Lower lobe of right lung (tissue), 2 donors: Measurements from ENCODE around the gene KCP. TPM values are rescaled to one million over a fixed set of nuclear protein-coding genes. Genes with fewer than 3 reads are reported as not detected.

ENCODE experiments used
- ATAC-seq, 2 donors: fragments of 200-7000 bp; cut with Tn5 transposase; one replicate each; pipeline ENCODE4 v1.9.1; 2020 to 2022; ENCODE audit warnings: mild to moderate bottlenecking in 2 of 2, moderate library complexity in 2 of 2
- DNase-seq: peaks from one replicate; pipeline ENCODE4 v3.0.0-alpha.2; 2020
- H3K27ac ChIP-seq: fragments of 200-600 bp; one replicate; pipeline ENCODE4 v1.8.0; 2022
- H3K27me3 ChIP-seq: fragments of 200-600 bp; one replicate; pipeline ENCODE4 v1.8.0; 2022; ENCODE audit warnings: low read depth
- H3K36me3 ChIP-seq: fragments of 200-600 bp; one replicate; pipeline ENCODE4 v1.8.0; 2022; ENCODE audit warnings: mild to moderate bottlenecking
- H3K4me1 ChIP-seq: fragments of 200-600 bp; one replicate; pipeline ENCODE4 v1.8.0; 2022
- H3K4me3 ChIP-seq: fragments of 200-600 bp; one replicate; pipeline ENCODE4 v1.8.0; 2022; ENCODE audit warnings: mild to moderate bottlenecking
- H3K9me3 ChIP-seq: fragments of 200-600 bp; one replicate; pipeline ENCODE4 v1.8.0; 2022
- intact Hi-C: fragments of 100-400 bp; cut with DNase I; formaldehyde crosslinking; loops from one replicate; pipeline ENCODE4 v1.11.0; 2022
- total RNA-seq: library from RNA; stranded (reverse); fragmentation: NEBNext Ultra II Directional; extraction: Animal tissue kit (Norgen Biotek cat#: 25700); gene quantifications from one replicate; pipeline ENCODE4 v1.2.1, GENCODE V29; 2021
- TF ChIP-seq, protein P1 (sequence below): fragments of 200-600 bp; IDR thresholded peaks from one replicate; pipeline ENCODE4 v1.8.0; 2022; ENCODE audit warnings: antibody characterized with exemption, mild to moderate bottlenecking
- donor health status: DM: no; HTN: yes; CAD: no; lungs with severe emphysema.

KCP gene
- total RNA-seq, 1 donor from 2014 or later = 1.3 TPM

DNA sequence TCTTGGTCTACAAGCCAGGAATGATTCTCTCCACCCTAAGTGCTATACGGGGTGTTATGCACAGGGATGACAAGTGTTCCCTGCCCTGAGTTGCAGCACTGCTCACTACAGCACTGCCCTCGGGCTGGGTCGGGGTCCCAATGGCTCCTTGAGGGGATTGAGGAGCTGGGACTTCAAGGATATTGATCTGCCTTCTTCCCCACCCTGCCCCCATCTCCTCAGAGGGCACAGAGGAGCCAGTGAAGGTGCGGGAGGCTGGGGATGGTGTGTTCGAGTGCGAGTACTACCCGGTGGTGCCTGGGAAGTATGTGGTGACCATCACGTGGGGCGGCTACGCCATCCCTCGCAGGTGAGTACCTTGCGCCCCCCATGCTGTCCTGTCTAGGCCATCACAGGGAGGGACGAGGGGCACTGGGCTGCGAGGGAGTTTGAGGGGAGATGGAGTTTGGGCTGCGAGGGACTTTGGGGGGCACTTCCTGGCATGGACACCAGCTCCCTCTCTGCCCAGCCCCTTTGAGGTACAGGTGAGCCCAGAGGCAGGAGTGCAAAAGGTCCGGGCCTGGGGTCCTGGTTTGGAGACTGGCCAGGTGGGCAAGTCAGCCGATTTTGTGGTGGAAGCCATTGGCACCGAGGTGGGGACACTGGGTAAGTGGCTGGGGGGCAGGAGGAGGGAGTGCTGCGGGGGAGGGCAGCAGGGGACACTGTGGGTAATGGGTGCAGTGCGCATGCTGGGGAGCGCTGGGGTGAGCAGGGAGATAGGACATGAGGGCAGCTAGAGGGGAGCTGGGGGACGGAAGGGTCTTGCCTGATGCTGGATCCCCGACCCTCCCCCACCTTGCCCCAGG is 70.0 kb downstream of the KCP start:
- DNase-seq = no peak
- Histone ChIP-seq H3K4me3 (no peak overlapping the region), H3K36me3 (no peaks in the 10 kb centered on the region), H3K9me3 (no peaks in the 10 kb centered on the region), H3K4me1 (no peaks in the 10 kb centered on the region), H3K27ac (no peak overlapping the region), H3K27me3 (no peaks in the 10 kb centered on the region)
- no peak for ATAC-seq
- TF ChIP-seq, protein P1, sequence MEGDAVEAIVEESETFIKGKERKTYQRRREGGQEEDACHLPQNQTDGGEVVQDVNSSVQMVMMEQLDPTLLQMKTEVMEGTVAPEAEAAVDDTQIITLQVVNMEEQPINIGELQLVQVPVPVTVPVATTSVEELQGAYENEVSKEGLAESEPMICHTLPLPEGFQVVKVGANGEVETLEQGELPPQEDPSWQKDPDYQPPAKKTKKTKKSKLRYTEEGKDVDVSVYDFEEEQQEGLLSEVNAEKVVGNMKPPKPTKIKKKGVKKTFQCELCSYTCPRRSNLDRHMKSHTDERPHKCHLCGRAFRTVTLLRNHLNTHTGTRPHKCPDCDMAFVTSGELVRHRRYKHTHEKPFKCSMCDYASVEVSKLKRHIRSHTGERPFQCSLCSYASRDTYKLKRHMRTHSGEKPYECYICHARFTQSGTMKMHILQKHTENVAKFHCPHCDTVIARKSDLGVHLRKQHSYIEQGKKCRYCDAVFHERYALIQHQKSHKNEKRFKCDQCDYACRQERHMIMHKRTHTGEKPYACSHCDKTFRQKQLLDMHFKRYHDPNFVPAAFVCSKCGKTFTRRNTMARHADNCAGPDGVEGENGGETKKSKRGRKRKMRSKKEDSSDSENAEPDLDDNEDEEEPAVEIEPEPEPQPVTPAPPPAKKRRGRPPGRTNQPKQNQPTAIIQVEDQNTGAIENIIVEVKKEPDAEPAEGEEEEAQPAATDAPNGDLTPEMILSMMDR = no peak
- intact Hi-C loops = no loop called here

DNA sequence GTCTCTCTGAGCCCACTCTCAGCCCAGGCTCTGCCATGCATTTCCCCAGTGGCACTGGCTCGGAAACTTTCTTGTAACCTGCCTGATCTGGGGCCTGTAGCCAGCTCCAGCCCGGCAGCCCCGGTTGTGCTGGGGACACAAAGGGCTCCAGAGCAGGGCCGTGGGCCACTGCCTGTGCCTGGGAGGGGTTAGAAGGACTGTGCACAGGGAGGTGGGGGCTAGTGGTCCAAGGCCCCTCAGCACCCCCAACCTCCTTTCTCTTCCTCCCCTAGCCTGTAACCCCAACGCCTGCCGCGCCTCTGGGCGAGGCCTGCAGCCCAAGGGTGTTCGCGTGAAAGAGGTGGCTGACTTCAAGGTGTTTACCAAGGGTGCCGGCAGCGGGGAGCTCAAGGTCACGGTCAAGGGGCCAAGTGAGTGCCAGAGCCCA is 70.7 kb downstream of the KCP start:
- H3K4me1 ChIP-seq = no peaks in the 10 kb centered on the region
- no peaks in the 10 kb centered on the region for H3K9me3 ChIP-seq
- no peak overlapping the region for H3K4me3 ChIP-seq
- H3K27ac ChIP-seq = no peak overlapping the region
- TF ChIP-seq, protein P1 = no peak
- peak; percentile 38 for DNase-seq
- intact Hi-C loops = no loop called here
- ATAC-seq = no peak
- no peaks in the 10 kb centered on the region for H3K36me3 ChIP-seq
- H3K27me3 ChIP-seq = no peaks in the 10 kb centered on the region

DNA sequence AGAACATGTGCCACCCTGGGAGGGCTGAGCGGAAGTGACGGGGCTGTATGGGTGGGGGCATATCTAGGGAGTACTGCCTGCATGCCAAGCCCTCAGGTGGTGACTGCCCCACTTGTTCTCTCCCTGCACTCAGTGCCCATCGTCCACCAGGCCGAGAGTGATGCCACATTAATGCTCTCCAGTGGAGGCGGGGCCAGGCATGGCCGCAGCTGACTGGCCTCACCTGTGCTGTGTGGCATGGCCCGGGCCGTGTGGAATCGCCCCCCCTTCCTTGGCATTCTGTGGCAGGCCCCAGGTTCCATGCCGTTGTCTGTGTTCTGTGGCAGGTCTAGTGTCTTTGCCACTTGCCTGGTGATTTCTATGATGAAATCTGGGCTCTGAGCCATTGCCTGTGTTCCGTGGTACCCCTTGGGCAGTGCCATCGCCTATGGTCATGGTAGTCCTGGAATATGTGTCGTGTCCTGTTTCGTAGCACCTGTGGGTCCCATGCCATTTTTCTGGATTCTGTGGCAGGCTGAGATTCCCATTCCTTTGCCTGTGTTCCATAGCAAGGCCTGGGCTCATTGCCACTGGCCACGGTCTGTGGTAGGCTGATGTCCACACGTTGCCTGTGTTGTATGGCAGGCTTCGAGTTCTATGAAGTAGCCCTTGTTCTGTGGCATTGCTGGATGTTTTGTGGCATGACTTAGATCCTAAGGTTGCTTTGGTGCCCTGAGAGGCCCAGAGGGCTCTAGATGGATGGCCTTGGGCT is 71.4 kb downstream of the KCP start:
- Histone ChIP-seq H3K9me3 (no peaks in the 10 kb centered on the region), H3K27ac (no peak overlapping the region), H3K4me3 (no peak overlapping the region), H3K36me3 (no peaks in the 10 kb centered on the region), H3K4me1 (no peaks in the 10 kb centered on the region), H3K27me3 (no peaks in the 10 kb centered on the region)
- TF ChIP-seq, protein P1 = no peak
- intact Hi-C loops = no loop called here
- ATAC-seq (no peak), DNase-seq (no peak)

DNA sequence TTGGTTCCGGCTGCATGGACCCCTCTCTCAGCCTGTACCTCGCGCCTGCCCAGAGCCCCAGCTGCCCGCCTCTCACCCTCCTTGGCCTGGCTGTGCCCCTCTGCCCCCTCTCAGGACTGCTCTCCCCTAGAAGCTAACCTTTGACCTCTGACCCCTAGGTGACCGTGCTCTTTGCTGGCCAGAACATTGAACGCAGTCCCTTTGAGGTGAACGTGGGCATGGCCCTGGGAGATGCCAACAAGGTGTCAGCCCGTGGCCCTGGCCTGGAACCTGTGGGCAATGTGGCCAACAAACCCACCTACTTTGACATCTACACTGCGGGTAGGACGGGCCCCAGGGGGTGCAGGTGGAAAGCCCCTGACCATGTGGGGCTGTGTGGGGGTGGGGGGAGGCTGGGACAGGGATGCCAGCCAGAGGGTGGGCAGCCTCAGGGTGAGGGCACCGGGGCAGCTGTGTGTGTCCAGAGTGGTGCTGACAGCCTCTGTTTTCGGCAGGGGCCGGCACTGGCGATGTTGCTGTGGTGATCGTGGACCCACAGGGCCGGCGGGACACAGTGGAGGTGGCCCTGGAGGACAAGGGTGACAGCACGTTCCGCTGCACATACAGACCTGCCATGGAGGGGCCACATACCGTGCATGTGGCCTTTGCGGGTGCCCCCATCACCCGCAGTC is 72.3 kb downstream of the KCP start:
- intact Hi-C loops = no loop called here
- Histone ChIP-seq H3K36me3 (no peaks in the 10 kb centered on the region), H3K4me1 (peaks cover 8% of the 10 kb centered on the region), H3K4me3 (no peak overlapping the region), H3K9me3 (no peaks in the 10 kb centered on the region), H3K27me3 (no peaks in the 10 kb centered on the region), H3K27ac (no peak overlapping the region)
- TF ChIP-seq, protein P1 = no peak
- DNase-seq (peak; percentile 39), ATAC-seq (no peak)

DNA sequence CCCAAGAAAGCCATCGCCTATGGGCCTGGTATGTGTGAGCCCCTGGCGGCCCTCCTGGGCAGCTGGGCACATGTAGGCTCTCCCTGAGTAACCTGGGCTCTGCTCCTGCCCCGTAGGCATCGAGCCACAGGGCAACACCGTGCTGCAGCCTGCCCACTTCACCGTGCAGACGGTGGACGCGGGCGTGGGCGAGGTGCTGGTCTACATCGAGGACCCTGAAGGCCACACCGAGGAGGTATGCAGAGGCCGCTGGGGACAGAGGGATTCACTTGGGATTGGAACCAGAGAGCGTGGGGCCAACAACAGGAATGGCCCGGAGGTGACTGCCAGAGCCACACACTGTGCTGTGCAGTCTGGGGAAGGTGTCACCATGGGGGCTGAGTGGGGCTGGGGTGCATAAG is 73.0 kb downstream of the KCP start:
- Histone ChIP-seq H3K4me1 (peaks cover 15% of the 10 kb centered on the region), H3K27me3 (peaks cover 7% of the 10 kb centered on the region), H3K4me3 (no peak overlapping the region), H3K9me3 (no peaks in the 10 kb centered on the region), H3K27ac (no peak overlapping the region), H3K36me3 (no peaks in the 10 kb centered on the region)
- no peak for DNase-seq
- ATAC-seq = no peak
- TF ChIP-seq, protein P1 = no peak
- intact Hi-C loops = no loop called here
